IMR-90 (cell line): ENCODE results near the gene PTPRN2. TPM values are rescaled to one million over a fixed set of nuclear protein-coding genes. Genes with fewer than 3 reads are reported as not detected.

ENCODE experiments used
- ATAC-seq: fragments of 200-7000 bp; cut with Tn5 transposase; 2 replicates; pipeline ENCODE4 v1.9.1; 2020; ENCODE audit warnings: low read depth, mild to moderate bottlenecking, moderate library complexity
- BruUV-seq: library from RNA; stranded (reverse); fragments of 400-500 nt; replicated peaks from 2 replicates; lab custom pipeline; 2021; lab: Mats Ljungman, UMichigan
- CTCF ChIA-PET: fragments of 300-600 bp; formaldehyde crosslinking; extraction: SDS; loops from one replicate; lab custom pipeline; 2021; ENCODE audit warnings: antibody characterized with exemption; lab: Yijun Ruan, JAX
- POLR2A ChIA-PET: fragments of 300-600 bp; sonication (Branson Sonifier 250); formaldehyde crosslinking; loops from one replicate; lab custom pipeline; 2022; ENCODE audit warnings: antibody characterized with exemption; ENCODE audit not compliant: unreplicated experiment; lab: Charles Lee
- DNase-seq: peaks from one replicate; pipeline ENCODE4 v3.0.0; 2013
- H2AFZ ChIP-seq: replicated peaks from 2 replicates; pipeline ENCODE3; 2013; ENCODE audit warnings: low read length, mild to moderate bottlenecking; ENCODE audit not compliant: poor library complexity
- H2AK5ac ChIP-seq: 2 replicates; pipeline ENCODE4 v1.6.1; 2013; ENCODE audit warnings: low read depth, low read length, inconsistent platforms
- H2AK9ac ChIP-seq: replicated peaks from 2 replicates; pipeline ENCODE3; 2013; ENCODE audit warnings: mild to moderate bottlenecking, low read depth, low read length, moderate library complexity; ENCODE audit not compliant: poor library complexity
- H2BK120ac ChIP-seq: 2 replicates; pipeline ENCODE4 v1.6.1; 2013; ENCODE audit warnings: low read depth, low read length, inconsistent platforms
- H2BK15ac ChIP-seq: 3 replicates; pipeline ENCODE4 v1.6.1; 2013; ENCODE audit warnings: low read depth, low read length, inconsistent platforms
- H2BK20ac ChIP-seq: 2 replicates; pipeline ENCODE4 v1.6.1; 2013; ENCODE audit warnings: low read depth, mild to moderate bottlenecking, inconsistent platforms, low read length, moderate library complexity
- H2BK5ac ChIP-seq: 2 replicates; pipeline ENCODE4 v1.6.1; 2013; ENCODE audit warnings: mild to moderate bottlenecking, low read depth, low read length, inconsistent platforms; ENCODE audit not compliant: poor library complexity, severe bottlenecking
- H3K14ac ChIP-seq: replicated peaks from 2 replicates; pipeline ENCODE4 v1.6.1; 2013; ENCODE audit warnings: low read depth, low read length, inconsistent platforms
- H3K18ac ChIP-seq: 2 replicates; pipeline ENCODE4 v1.6.1; 2013; ENCODE audit warnings: low read depth, low read length, control low read depth
- H3K23ac ChIP-seq: 2 replicates; pipeline ENCODE4 v1.6.1; 2013; ENCODE audit warnings: low read depth, low read length, inconsistent platforms
- H3K27ac ChIP-seq: 2 replicates; pipeline ENCODE4 v1.5.1; 2013; ENCODE audit warnings: mild to moderate bottlenecking, control low read depth, low read length; ENCODE audit not compliant: insufficient read depth
- H3K27me3 ChIP-seq: 2 replicates; pipeline ENCODE4 v1.6.1; 2013; ENCODE audit warnings: low read length; ENCODE audit not compliant: control insufficient read depth, insufficient read depth
- H3K36me3 ChIP-seq: 2 replicates; pipeline ENCODE4 v1.6.1; 2013; ENCODE audit warnings: low read length, mixed read lengths; ENCODE audit not compliant: control insufficient read depth, insufficient read depth
- H3K4ac ChIP-seq: 2 replicates; pipeline ENCODE4 v1.6.1; 2013; ENCODE audit warnings: low read depth, low read length, inconsistent platforms
- H3K4me1 ChIP-seq: 2 replicates; pipeline ENCODE4 v1.6.1; 2013; ENCODE audit warnings: low read length, mixed read lengths; ENCODE audit not compliant: control insufficient read depth, insufficient read depth
- H3K4me2 ChIP-seq: 2 replicates; pipeline ENCODE4 v1.6.1; 2013; ENCODE audit warnings: low read depth, mild to moderate bottlenecking, control low read depth, low read length, moderate library complexity
- H3K4me3 ChIP-seq: 2 replicates; pipeline ENCODE4 v1.5.1; 2013; ENCODE audit warnings: low read depth, mild to moderate bottlenecking, control low read depth, low read length, moderate library complexity; ENCODE audit not compliant: insufficient read depth
- H3K56ac ChIP-seq: 2 replicates; pipeline ENCODE4 v1.6.1; 2013; ENCODE audit warnings: low read length, inconsistent platforms; ENCODE audit not compliant: insufficient read depth; ENCODE audit errors: extremely low read depth
- H3K79me1 ChIP-seq, 2 experiments: 2 replicates each; pipeline ENCODE4 v1.6.1; 2013; ENCODE audit warnings: low read length in 2 of 2, inconsistent platforms in 1 of 2, low read depth in 1 of 2
- H3K9ac ChIP-seq: 2 replicates; pipeline ENCODE4 v1.6.1; 2013; ENCODE audit warnings: low read depth, low read length, control low read depth
- H3K9me1 ChIP-seq: 2 replicates; pipeline ENCODE4 v1.6.1; 2013; ENCODE audit warnings: low read length, inconsistent platforms; ENCODE audit not compliant: insufficient read depth
- H3K9me3 ChIP-seq: 2 replicates; pipeline ENCODE4 v1.6.1; 2013; ENCODE audit warnings: low read length; ENCODE audit not compliant: control insufficient read depth, insufficient read depth
- H4K20me1 ChIP-seq: 2 replicates; pipeline ENCODE4 v1.6.1; 2013; ENCODE audit warnings: low read length, inconsistent platforms; ENCODE audit not compliant: insufficient read depth
- H4K5ac ChIP-seq: 2 replicates; pipeline ENCODE4 v1.6.1; 2013; ENCODE audit warnings: mild to moderate bottlenecking, low read depth, low read length, control low read depth
- H4K8ac ChIP-seq, 2 experiments: 2 replicates each; pipeline ENCODE4 v1.6.1; 2013; ENCODE audit warnings: low read depth in 2 of 2, low read length in 2 of 2, control low read depth in 1 of 2, inconsistent platforms in 1 of 2
- H4K91ac ChIP-seq: 2 replicates; pipeline ENCODE4 v1.6.1; 2013; ENCODE audit warnings: low read depth, low read length, inconsistent platforms; ENCODE audit not compliant: insufficient read depth
- BHLHE40 ChIP-seq: fragments of 150-350 bp; IDR thresholded peaks from 2 replicates; pipeline ENCODE4 v1.6.1; 2016; ENCODE audit warnings: mild to moderate bottlenecking, low read depth, low read length
- CEBPB ChIP-seq: IDR thresholded peaks from 2 replicates; pipeline ENCODE4 v1.6.1; 2012; ENCODE audit warnings: low read depth, low read length, improper control_type of control experiment
- CHD1 ChIP-seq: IDR thresholded peaks from 2 replicates; pipeline ENCODE4 v1.6.1; 2012; ENCODE audit warnings: low read depth, low read length, improper control_type of control experiment
- CTCF ChIP-seq: conservative IDR thresholded peaks from 2 replicates; pipeline ENCODE4 v1.5.1; 2012; ENCODE audit warnings: mild to moderate bottlenecking, low read depth, low read length, improper control_type of control experiment
- ELK1 ChIP-seq: fragments of 150-350 bp; IDR thresholded peaks from 2 replicates; pipeline ENCODE4 v1.6.1; 2016; ENCODE audit warnings: low read depth, mild to moderate bottlenecking, low read length, moderate library complexity, borderline replicate concordance
- FOS ChIP-seq: fragments of 150-350 bp; IDR thresholded peaks from 2 replicates; pipeline ENCODE4 v1.6.1; 2016; ENCODE audit warnings: low read depth, low read length
- MAFK ChIP-seq: IDR thresholded peaks from 2 replicates; pipeline ENCODE4 v1.6.1; 2012; ENCODE audit warnings: low read depth, low read length, improper control_type of control experiment
- MAZ ChIP-seq: IDR thresholded peaks from 2 replicates; pipeline ENCODE4 v1.6.1; 2012; ENCODE audit warnings: low read depth, mild to moderate bottlenecking, low read length, improper control_type of control experiment, moderate library complexity, borderline replicate concordance
- MXI1 ChIP-seq: IDR thresholded peaks from 2 replicates; pipeline ENCODE4 v1.6.1; 2012; ENCODE audit warnings: low read depth, mild to moderate bottlenecking, low read length, moderate library complexity, borderline replicate concordance
- NFE2L2 ChIP-seq: fragments of 150-350 bp; IDR thresholded peaks from 2 replicates; pipeline ENCODE4 v1.6.1; 2016; ENCODE audit warnings: low read depth, mild to moderate bottlenecking, low read length
- POLR2A ChIP-seq: IDR thresholded peaks from 2 replicates; pipeline ENCODE4 v1.6.1; 2012; ENCODE audit warnings: mild to moderate bottlenecking, low read depth, low read length
- RAD21 ChIP-seq: IDR thresholded peaks from 2 replicates; pipeline ENCODE4 v1.6.1; 2012; ENCODE audit warnings: low read length, improper control_type of control experiment
- RCOR1 ChIP-seq: IDR thresholded peaks from 2 replicates; pipeline ENCODE4 v1.6.1; 2012; ENCODE audit warnings: mild to moderate bottlenecking, low read length, improper control_type of control experiment; ENCODE audit not compliant: insufficient replicate concordance
- RFX5 ChIP-seq: IDR thresholded peaks from 2 replicates; pipeline ENCODE4 v1.8.0; 2012; ENCODE audit warnings: low read depth, mild to moderate bottlenecking, low read length, moderate library complexity
- SMC3 ChIP-seq: fragments of 150-350 bp; IDR thresholded peaks from 2 replicates; pipeline ENCODE4 v1.6.1; 2016; ENCODE audit warnings: low read depth, mild to moderate bottlenecking, antibody characterized with exemption, low read length, moderate library complexity
- USF2 ChIP-seq: fragments of 150-350 bp; IDR thresholded peaks from 2 replicates; pipeline ENCODE4 v1.6.1; 2017; ENCODE audit warnings: mild to moderate bottlenecking, antibody characterized with exemption, low read length, low read depth
- WGBS, 2 experiments: methylation state at CpG; one replicate each; pipeline versions ENCODE4 v1.1.5 to v1.1.7; 2013; ENCODE audit warnings: missing lambda C conversion rate in 2 of 2; ENCODE audit not compliant: insufficient read length in 1 of 2; ENCODE audit errors: extremely low coverage in 2 of 2; 5-methylcytosine and 5-hydroxymethylcytosine counted together
- dilution Hi-C: fragments of 300-500 bp; cut with HindIII; formaldehyde crosslinking; loops from one replicate; pipeline ENCODE4 v1.14.3; 2018; ENCODE audit warnings: low sequenced_read_pairs; ENCODE audit not compliant: unreplicated experiment
- in situ Hi-C: fragments of 300-500 bp; cut with MboI; formaldehyde crosslinking; loops from 3 replicates; pipeline ENCODE4 v1.14.3; 2019; ENCODE audit warnings: low sequenced_read_pairs, inconsistent platforms, mixed read lengths
- intact Hi-C: fragments of 100-400 bp; cut with micrococcal nuclease; formaldehyde crosslinking; loops from 2 replicates; pipeline ENCODE4 v1.10.0; 2022
- polyA plus RNA-seq, 3 experiments: library from polyadenylated mRNA; depleted of rRNA; stranded (reverse); fragments of >200 nt; gene quantifications; 2 replicates each; pipeline ENCODE4 v1.2.3, GENCODE V29; 2012; ENCODE audit warnings: low replicate concordance in 1 of 3
- total RNA-seq: library from RNA; depleted of rRNA; stranded (reverse); fragments of >200 nt; gene quantifications from 2 replicates; pipeline ENCODE4 v1.2.3, GENCODE V29; 2012

The PTPRN2 gene
- total and polyA plus RNA-seq, 2 of the 4 experiments (the other 2 are of a cell fraction) = 0.03 TPM; not detected in 1

- H2AK5ac ChIP-seq = no peak overlapping the region
- no peaks in the 10 kb centered on the region for H3K27me3 ChIP-seq
- H3K56ac ChIP-seq = no peak overlapping the region
- H3K36me3 ChIP-seq = no peaks in the 10 kb centered on the region
- ChIA-PET POLR2A (no interaction called here), CTCF (no interaction called here)
- no peak overlapping the region for H4K8ac ChIP-seq
- intact Hi-C loops = no loop called here
- H2AFZ ChIP-seq = no peak overlapping the region
- no peak overlapping the region for H3K4me2 ChIP-seq
- H3K79me1 ChIP-seq = no peaks in the 10 kb centered on the region
- dilution Hi-C loops = no loop called here
- H3K9me3 ChIP-seq = peaks cover 43% of the 10 kb centered on the region
- no peak overlapping the region for H4K5ac ChIP-seq
- no peak overlapping the region for H3K23ac ChIP-seq
- no peak overlapping the region for H2BK20ac ChIP-seq
- no peak overlapping the region for H2BK15ac ChIP-seq
- H4K20me1 ChIP-seq = no peaks in the 10 kb centered on the region
- no peaks in the 10 kb centered on the region for H3K4me1 ChIP-seq
- no peak overlapping the region for H4K91ac ChIP-seq
- H2AK9ac ChIP-seq = no peak overlapping the region
- WGBS, 2 experiments = 0% methylated on average over 1 of the region's 28 CpGs; no CpG with 5 or more reads in 1 of the 2 experiments
- H3K27ac ChIP-seq = no peak overlapping the region
- DNase-seq (no peak), ATAC-seq (no peak)
- no peak overlapping the region for H2BK120ac ChIP-seq
- H2BK5ac ChIP-seq = no peak overlapping the region
- no peak overlapping the region for H3K18ac ChIP-seq
- TF ChIP-seq CEBPB (no peak), ELK1 (no peak), USF2 (no peak), RCOR1 (no peak), RAD21 (no peak), CTCF (no peak), CHD1 (no peak), NFE2L2 (no peak), POLR2A (no peak), SMC3 (no peak), FOS (no peak), MXI1 (no peak), MAZ (no peak), MAFK (no peak), RFX5 (no peak), BHLHE40 (no peak)
- H3K9me1 ChIP-seq = no peaks in the 10 kb centered on the region
- BruUV-seq = no TSS peak
- H3K4ac ChIP-seq = no peak overlapping the region
- no peak overlapping the region for H3K4me3 ChIP-seq
- in situ Hi-C loops = no loop called here
- H3K9ac ChIP-seq = no peak overlapping the region
- H3K14ac ChIP-seq = no peak overlapping the region
Measured at GRCh38 chr7:157622408-157623205, 965.0 kb downstream of the PTPRN2 start.
